HUES64 (cell line): Measurements from ENCODE around the gene NCR2.
A peak's percentile ranks its signal among the peaks of the same experiment; 100 is the strongest.

Experiments
- H3K27ac ChIP-seq: 2 replicates; pipeline ENCODE4 v1.7.0; 2013; ENCODE audit warnings: low read depth, low read length, inconsistent platforms
- H3K27me3 ChIP-seq: 2 replicates; pipeline ENCODE4 v1.6.1; 2013; ENCODE audit warnings: mild to moderate bottlenecking, low read length; ENCODE audit not compliant: insufficient read depth
- H3K36me3 ChIP-seq: 2 replicates; pipeline ENCODE4 v1.6.1; 2013; ENCODE audit warnings: mild to moderate bottlenecking, low read length; ENCODE audit not compliant: insufficient read depth
- H3K4me1 ChIP-seq: 2 replicates; pipeline ENCODE4 v1.6.1; 2013; ENCODE audit warnings: mild to moderate bottlenecking, low read length, moderate library complexity; ENCODE audit not compliant: insufficient read depth
- H3K4me3 ChIP-seq: 2 replicates; pipeline ENCODE4 v1.5.1; 2013; ENCODE audit warnings: mild to moderate bottlenecking, low read length, moderate library complexity
- H3K9ac ChIP-seq: 2 replicates; pipeline ENCODE4 v1.6.1; 2013; ENCODE audit warnings: mild to moderate bottlenecking, low read depth, low read length
- H3K9me3 ChIP-seq: 2 replicates; pipeline ENCODE4 v1.6.1; 2013; ENCODE audit warnings: low read depth, low read length; ENCODE audit not compliant: insufficient read depth
- WGBS: fragments of 150-250, 120-280 bp; methylation state at CpG from one replicate; pipeline ENCODE4 v1.1.7; 2013; ENCODE audit warnings: missing lambda C conversion rate; 5-methylcytosine and 5-hydroxymethylcytosine counted together

NCR2 gene

GRCh38 chr6:41360314-41360685 is 24.9 kb downstream of the NCR2 start:
- peaks cover 20% of the 10 kb centered on the region; the same call in 1 of the 2 replicates for H3K27me3 ChIP-seq
- H3K9ac ChIP-seq, result no peak overlapping the region
- no peak overlapping the region for H3K4me3 ChIP-seq
- no peaks in the 10 kb centered on the region for H3K4me1 ChIP-seq
- H3K9me3 ChIP-seq, result peaks cover 29% of the 10 kb centered on the region
- no peak overlapping the region for H3K27ac ChIP-seq
- H3K36me3 ChIP-seq, result no peaks in the 10 kb centered on the region
- WGBS, result 93% methylated on average over 2 of the region's 2 CpGs

DNA sequence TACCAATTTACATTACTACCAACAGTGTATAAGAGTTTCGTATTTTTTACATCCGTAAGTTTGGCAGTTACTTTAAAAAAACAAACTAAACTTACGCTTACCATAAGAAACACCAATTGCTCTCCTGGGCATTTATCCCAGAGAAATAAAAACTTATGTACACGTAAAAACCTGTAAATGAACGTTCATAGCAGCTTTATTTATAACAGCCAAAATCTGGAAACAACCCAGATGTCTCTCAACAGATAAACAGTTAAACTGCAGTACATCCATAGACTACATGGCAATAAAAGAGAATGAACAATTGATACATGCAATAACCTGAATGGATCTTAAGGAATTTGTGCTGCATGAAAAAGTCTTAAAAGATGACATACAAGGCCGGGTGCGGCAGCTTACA is 30.7 kb downstream of the NCR2 start:
- 0 out of 2 replicates have a peak, but pooled peaks cover 10% of the 10 kb centered on the region for H3K9me3 ChIP-seq
- H3K9ac ChIP-seq, result no peak overlapping the region
- H3K36me3 ChIP-seq, result no peaks in the 10 kb centered on the region
- peaks cover 6% of the 10 kb centered on the region; the same call in 1 of the 2 replicates for H3K4me1 ChIP-seq
- 88% methylated on average over 7 of the region's 7 CpGs for WGBS
- H3K4me3 ChIP-seq, result no peak overlapping the region
- H3K27ac ChIP-seq, result no peak overlapping the region
- H3K27me3 ChIP-seq, result peaks cover 60% of the 10 kb centered on the region

DNA sequence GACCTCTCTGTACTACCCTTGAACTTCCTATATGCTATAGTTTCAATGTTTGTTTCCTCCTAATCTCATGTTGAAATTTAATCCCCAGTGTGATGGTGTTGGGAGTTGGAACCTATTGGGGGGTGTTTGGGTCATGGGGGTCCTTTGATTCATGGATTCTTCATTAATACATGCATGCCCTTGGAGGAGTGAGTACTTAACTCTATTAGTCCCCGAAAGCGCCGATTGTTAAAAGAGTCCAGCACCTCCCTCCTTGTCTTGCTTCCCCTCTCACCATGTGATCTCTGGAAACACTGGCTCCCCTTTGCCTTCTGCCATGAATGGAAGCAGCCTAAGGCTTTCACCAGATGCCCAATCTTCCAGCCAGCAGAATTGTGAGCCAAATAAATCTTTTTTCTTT is 31.7 kb downstream of the NCR2 start:
- H3K9ac ChIP-seq, result no peak overlapping the region
- H3K27me3 ChIP-seq, result peaks cover 69% of the 10 kb centered on the region
- peaks cover 6% of the 10 kb centered on the region for H3K4me1 ChIP-seq
- H3K27ac ChIP-seq, result no peak overlapping the region
- H3K9me3 ChIP-seq, result 0 out of 2 replicates have a peak, but pooled peaks cover 2% of the 10 kb centered on the region
- 85% methylated on average over 3 of the region's 3 CpGs for WGBS
- H3K4me3 ChIP-seq, result no peak overlapping the region
- H3K36me3 ChIP-seq, result no peaks in the 10 kb centered on the region

DNA sequence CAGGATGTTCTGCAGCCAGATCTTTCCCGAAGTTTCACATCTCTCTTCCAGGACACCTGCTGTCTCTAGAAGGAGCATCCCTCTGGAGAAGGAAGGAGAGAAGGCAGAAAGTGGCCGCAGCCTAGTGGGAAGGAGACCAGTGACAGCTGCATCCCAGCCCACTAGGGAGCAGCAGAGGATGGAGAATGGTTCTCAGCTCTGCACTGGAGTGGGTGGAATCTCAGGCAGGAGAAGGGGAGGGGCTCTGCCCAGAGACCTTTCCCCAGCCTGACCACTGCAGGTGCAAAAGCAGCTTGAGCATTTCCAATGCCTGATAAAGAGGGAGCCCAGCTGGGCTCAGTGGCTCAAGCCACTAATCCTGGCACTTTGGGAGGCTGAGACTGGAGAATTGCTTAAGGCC is 32.3 kb downstream of the NCR2 start:
- H3K27me3 ChIP-seq, result peaks cover 75% of the 10 kb centered on the region
- H3K9me3 ChIP-seq, result no peaks in the 10 kb centered on the region
- H3K36me3 ChIP-seq, result no peaks in the 10 kb centered on the region
- H3K9ac ChIP-seq, result no peak overlapping the region
- peaks cover 11% of the 10 kb centered on the region for H3K4me1 ChIP-seq
- H3K27ac ChIP-seq, result no peak overlapping the region
- H3K4me3 ChIP-seq, result no peak overlapping the region
- 9% methylated on average over 2 of the region's 2 CpGs for WGBS

DNA sequence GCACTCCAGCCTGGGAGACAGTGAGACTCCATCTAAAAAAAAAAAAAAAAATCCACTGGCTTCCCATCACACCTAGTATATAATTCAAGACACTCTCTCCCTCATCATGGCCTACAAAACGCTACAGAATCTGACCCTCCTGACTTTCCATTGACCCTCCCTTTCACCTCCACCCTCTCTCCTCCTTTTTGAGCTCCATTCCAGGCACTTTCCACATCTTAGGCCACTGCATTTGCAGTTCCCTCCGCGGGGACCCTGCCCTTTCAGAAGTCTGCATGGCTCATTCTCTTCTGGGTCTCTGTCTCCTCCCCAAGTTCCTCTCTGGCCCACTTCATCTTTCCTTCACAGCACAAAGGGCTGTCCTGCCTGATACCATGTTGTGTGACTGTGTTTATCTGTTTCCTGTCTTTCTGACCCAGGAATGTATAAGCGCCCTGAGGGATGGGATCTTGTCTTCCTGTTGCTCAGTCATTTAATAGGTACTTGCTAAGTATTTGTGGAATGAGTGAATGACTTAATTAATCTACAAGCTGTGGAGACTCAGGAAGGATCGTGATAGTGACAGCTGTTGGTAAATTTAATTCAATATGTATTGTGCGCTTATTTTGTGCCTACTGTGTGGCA is 35.2 kb downstream of the NCR2 start:
- Histone ChIP-seq H3K27me3 (peaks cover 93% of the 10 kb centered on the region), H3K36me3 (no peaks in the 10 kb centered on the region), H3K9ac (no peak overlapping the region), H3K4me1 (peaks cover 31% of the 10 kb centered on the region), H3K27ac (no peak overlapping the region), H3K9me3 (no peaks in the 10 kb centered on the region), H3K4me3 (no peak overlapping the region)
- 13% methylated on average over 6 of the region's 6 CpGs for WGBS

DNA sequence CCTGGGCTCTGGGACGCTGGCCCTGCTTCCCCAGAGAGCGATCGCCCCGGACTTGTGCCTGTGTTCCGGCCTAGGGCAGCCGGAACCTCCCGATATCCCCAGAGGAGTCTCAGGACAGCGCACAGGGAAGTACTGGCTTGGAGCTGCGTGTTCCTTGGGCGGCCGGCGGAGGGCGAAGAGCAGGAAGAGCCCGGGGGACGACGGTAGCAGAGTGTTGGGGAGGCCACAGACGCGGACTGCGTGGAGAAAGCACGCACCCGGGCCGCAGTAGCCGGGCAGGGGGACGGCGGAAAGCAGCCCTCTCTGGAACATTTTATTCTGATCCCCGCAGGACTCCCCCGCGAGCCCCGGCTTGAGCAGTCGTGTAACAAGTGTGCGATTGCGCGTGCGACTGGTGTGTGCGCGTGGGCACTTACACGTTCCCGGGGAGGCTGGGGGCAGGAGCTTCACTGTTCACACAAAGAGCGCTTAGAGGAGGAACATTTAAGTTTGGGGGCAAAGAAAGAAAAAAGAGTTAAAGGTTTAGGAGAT is 36.1 kb downstream of the NCR2 start:
- Histone ChIP-seq H3K27ac (no peak overlapping the region), H3K9ac (no peak overlapping the region), H3K9me3 (no peaks in the 10 kb centered on the region), H3K27me3 (peaks cover 94% of the 10 kb centered on the region), H3K36me3 (no peaks in the 10 kb centered on the region), H3K4me3 (peak overlapping the region; percentile 28), H3K4me1 (peaks cover 33% of the 10 kb centered on the region)
- under 1% methylated on average over 39 of the region's 39 CpGs for WGBS

DNA sequence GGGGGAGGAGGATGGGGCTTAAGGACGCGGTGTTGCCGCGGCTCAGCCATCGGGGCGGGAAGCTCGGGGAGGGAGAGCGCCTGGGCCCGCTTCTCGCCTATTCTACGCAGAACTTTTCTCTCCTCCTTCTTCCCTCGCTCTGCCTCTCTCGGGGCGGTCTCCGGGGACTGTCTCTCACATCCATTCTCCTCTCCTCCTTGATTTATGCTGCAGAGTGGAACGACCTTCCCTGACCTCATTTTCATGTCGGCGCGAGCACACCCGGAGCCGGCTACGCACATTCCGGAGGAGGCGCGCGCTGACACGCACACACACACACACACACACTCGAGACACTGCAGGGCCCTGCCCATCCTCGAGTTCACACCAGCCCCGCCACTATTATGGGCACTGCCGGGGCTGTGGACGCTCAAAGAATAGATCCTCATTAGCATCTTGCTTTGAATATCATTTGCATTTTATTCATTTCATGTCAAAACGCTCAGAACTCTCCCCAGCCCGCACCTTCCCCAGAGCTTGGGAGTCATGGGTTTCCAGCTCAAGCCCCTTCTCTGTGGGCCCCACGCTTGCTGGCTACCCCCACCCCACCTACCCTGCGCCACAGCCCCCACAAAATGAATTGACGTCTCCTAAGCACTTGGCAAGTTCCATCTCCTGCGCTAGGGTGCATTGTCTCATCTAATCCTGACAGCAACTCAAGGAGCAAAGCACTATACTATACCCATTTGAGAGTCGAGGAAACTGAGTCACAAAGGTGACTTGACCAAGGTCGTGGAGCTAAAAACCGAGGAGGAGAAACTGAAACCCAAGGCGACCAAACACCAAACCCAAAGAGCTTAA is 36.8 kb downstream of the NCR2 start:
- H3K27ac ChIP-seq, result no peak overlapping the region
- H3K9me3 ChIP-seq, result no peaks in the 10 kb centered on the region
- H3K4me1 ChIP-seq, result peaks cover 33% of the 10 kb centered on the region
- H3K36me3 ChIP-seq, result no peaks in the 10 kb centered on the region
- H3K9ac ChIP-seq, result no peak overlapping the region
- peak overlapping the region; percentile 28 for H3K4me3 ChIP-seq
- under 1% methylated on average over 42 of the region's 42 CpGs for WGBS
- peaks cover 95% of the 10 kb centered on the region for H3K27me3 ChIP-seq

GRCh38 chr6:41372832-41373626 is 37.6 kb downstream of the NCR2 start:
- H3K9ac ChIP-seq, result no peak overlapping the region

GRCh38 chr6:41373627-41373918 is 38.2 kb downstream of the NCR2 start:
- Histone ChIP-seq H3K4me1 (peaks cover 33% of the 10 kb centered on the region), H3K4me3 (peak overlapping the region; percentile 26), H3K9me3 (no peaks in the 10 kb centered on the region), H3K27me3 (peaks cover 99% of the 10 kb centered on the region), H3K36me3 (no peaks in the 10 kb centered on the region), H3K9ac (no peak overlapping the region), H3K27ac (no peak overlapping the region)
- WGBS, result 1% methylated on average over 22 of the region's 22 CpGs

More at GRCh38 chr6:41372832-41373626, 37.6 kb downstream of the NCR2 start:
- H3K4me3 ChIP-seq, result peak overlapping the region; percentile 26
- H3K27me3 ChIP-seq, result peaks cover 99% of the 10 kb centered on the region
- under 1% methylated on average over 81 of the region's 81 CpGs for WGBS
- H3K27ac ChIP-seq, result no peak overlapping the region
- no peaks in the 10 kb centered on the region for H3K36me3 ChIP-seq
- H3K9me3 ChIP-seq, result no peaks in the 10 kb centered on the region
- H3K4me1 ChIP-seq, result peaks cover 33% of the 10 kb centered on the region

GRCh38 chr6:41373919-41374617 is 38.7 kb downstream of the NCR2 start:
- Histone ChIP-seq H3K9ac (no peak overlapping the region), H3K27me3 (peaks cover 100% of the 10 kb centered on the region), H3K4me1 (peaks cover 33% of the 10 kb centered on the region), H3K36me3 (no peaks in the 10 kb centered on the region), H3K9me3 (no peaks in the 10 kb centered on the region), H3K4me3 (peak overlapping the region; percentile 26), H3K27ac (no peak overlapping the region)
- WGBS, result under 1% methylated on average over 65 of the region's 65 CpGs
